ENCODE data around the gene CTCF.

- no peak for TF ChIP-seq CTCF (IDR thresholded peaks at IDR 0.05; ENCODE audit: poor library complexity)
- no peak for TF ChIP-seq EZH2 (IDR thresholded peaks at IDR 0.05; ENCODE audit: borderline replicate concordance)
- TF ChIP-seq EZH2phosphoT487 (IDR thresholded peaks at IDR 0.05; ENCODE audit: low read depth, severe bottlenecking, unreplicated experiment): no peak
Observed at GRCh38 chr16:67662653-67663010, 100.3 kb downstream of the CTCF start.
